ENCODE measurements around the gene GRB10. TPM values are rescaled to one million over a fixed set of nuclear protein-coding genes. Genes with fewer than 3 reads are reported as not detected.

Gene GRB10
- total RNA-seq, 2 experiments from 2014 or later, result 5.9 to 8.4 TPM

DNA sequence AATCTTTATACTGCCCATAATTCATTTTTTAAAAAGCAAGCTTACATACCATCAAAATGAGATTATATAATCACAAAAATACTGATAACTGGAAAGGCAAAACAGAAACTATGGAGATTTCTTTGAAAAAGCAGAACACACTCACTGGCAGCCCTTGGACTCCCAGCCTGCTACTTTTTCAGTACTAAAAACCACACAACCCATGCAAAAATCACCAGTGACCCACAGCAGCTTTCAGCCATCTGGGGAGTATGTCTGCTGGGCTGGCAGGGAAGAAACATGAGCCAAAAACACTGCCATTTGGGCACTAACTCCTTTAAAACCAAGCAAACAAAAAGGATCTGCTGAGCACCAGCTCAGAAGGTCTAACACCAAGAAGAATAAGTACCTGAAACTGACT is 137.5 kb downstream of the GRB10 start:
- no peak for ATAC-seq (ENCODE audit: poor library complexity)
- ChIA-PET CTCF (no interaction called here), POLR2A (no interaction called here)
- Histone ChIP-seq H3K36me3 (ENCODE audit: insufficient read depth, low read length) (no peaks in the 10 kb centered on the region), H3K4me3 (ENCODE audit: low read length) (no peak overlapping the region), H3K4me1 (ENCODE audit: insufficient read depth, low read length) (no peaks in the 10 kb centered on the region), H3K9me3 (ENCODE audit: control insufficient read depth in 1 of 2, insufficient read depth in 1 of 2, low read length in 2 of 2) (no peaks in the 10 kb centered on the region), H3K27ac (ENCODE audit: low read depth in 1 of 2, low read length in 2 of 2) (no peak overlapping the region), H3K27me3 (ENCODE audit: control insufficient read depth in 1 of 2, insufficient read depth in 2 of 2, low read length in 2 of 2) (no peaks in the 10 kb centered on the region)
- H3K4me3 Mint-ChIP-seq, result no peak overlapping the region
- DNase-seq, result no peak
- intact Hi-C loops (cut with DNase I, micrococcal nuclease), result no loop called here
- TF ChIP-seq, protein P1, sequence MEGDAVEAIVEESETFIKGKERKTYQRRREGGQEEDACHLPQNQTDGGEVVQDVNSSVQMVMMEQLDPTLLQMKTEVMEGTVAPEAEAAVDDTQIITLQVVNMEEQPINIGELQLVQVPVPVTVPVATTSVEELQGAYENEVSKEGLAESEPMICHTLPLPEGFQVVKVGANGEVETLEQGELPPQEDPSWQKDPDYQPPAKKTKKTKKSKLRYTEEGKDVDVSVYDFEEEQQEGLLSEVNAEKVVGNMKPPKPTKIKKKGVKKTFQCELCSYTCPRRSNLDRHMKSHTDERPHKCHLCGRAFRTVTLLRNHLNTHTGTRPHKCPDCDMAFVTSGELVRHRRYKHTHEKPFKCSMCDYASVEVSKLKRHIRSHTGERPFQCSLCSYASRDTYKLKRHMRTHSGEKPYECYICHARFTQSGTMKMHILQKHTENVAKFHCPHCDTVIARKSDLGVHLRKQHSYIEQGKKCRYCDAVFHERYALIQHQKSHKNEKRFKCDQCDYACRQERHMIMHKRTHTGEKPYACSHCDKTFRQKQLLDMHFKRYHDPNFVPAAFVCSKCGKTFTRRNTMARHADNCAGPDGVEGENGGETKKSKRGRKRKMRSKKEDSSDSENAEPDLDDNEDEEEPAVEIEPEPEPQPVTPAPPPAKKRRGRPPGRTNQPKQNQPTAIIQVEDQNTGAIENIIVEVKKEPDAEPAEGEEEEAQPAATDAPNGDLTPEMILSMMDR (IDR thresholded peaks at IDR 0.05), result no peak
- H3K27ac Mint-ChIP-seq, result no peak overlapping the region
- no peaks in the 10 kb centered on the region for H3K9me3 Mint-ChIP-seq
- H3K27me3 Mint-ChIP-seq, result no peaks in the 10 kb centered on the region
- no peaks in the 10 kb centered on the region for H3K4me1 Mint-ChIP-seq (ENCODE audit: low read depth)
- H3K36me3 Mint-ChIP-seq (ENCODE audit: low read depth), result no peaks in the 10 kb centered on the region

DNA sequence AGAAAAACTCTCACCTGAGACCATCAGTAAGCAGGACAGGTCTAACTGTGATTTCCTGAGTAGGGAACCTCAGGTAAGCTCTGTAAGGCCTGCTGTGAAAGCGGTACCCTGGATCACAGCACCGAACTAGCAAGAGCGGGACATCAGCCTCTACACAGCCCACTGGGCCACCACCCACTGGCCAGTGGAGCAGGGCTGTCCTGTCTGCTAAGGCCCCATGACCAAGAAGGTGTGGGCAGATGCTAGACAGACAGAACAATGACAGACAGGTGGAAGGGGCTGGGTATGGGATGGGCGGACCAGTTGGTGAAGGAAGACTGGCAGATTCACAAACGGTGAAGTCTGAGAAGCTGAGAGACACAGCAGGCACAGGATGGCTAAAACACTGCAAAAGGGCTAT is 138.1 kb downstream of the GRB10 start:
- Mint-ChIP-seq H3K27ac (no peak overlapping the region), H3K9me3 (no peaks in the 10 kb centered on the region), H3K27me3 (no peaks in the 10 kb centered on the region), H3K4me3 (no peak overlapping the region), H3K4me1 (ENCODE audit: low read depth) (no peaks in the 10 kb centered on the region), H3K36me3 (ENCODE audit: low read depth) (no peaks in the 10 kb centered on the region)
- intact Hi-C loops (cut with DNase I, micrococcal nuclease), result no loop called here
- Histone ChIP-seq H3K27me3 (ENCODE audit: control insufficient read depth in 1 of 2, insufficient read depth in 2 of 2, low read length in 2 of 2) (no peaks in the 10 kb centered on the region), H3K9me3 (ENCODE audit: control insufficient read depth in 1 of 2, insufficient read depth in 1 of 2, low read length in 2 of 2) (no peaks in the 10 kb centered on the region), H3K4me1 (ENCODE audit: insufficient read depth, low read length) (no peaks in the 10 kb centered on the region), H3K36me3 (ENCODE audit: insufficient read depth, low read length) (no peaks in the 10 kb centered on the region), H3K4me3 (ENCODE audit: low read length) (no peak overlapping the region), H3K27ac (ENCODE audit: low read depth in 1 of 2, low read length in 2 of 2) (no peak overlapping the region)
- ChIA-PET CTCF (no interaction called here), POLR2A (no interaction called here)
- DNase-seq (no peak), ATAC-seq (ENCODE audit: poor library complexity) (no peak)
- TF ChIP-seq, protein P1 (IDR thresholded peaks at IDR 0.05), result no peak

DNA sequence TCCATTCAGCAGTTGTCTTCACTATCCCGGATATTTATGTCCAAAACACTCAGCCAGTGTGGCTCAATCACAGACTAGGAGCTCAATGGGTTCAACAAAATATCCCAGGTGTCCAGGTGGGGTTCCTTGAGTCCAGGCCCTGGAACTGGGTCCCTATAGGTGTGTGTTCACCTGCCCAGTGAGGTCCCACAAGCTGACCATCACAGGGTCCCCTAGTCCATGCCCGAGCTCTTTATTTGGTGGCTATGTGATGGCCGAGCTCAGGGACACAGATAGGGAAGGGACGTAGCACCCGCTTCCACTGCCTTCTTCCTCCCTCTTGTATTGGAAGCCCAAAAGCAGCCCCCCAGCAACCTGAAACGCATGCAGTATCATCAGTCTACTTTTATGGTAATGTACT is 138.6 kb downstream of the GRB10 start:
- Mint-ChIP-seq H3K9me3 (no peaks in the 10 kb centered on the region), H3K36me3 (ENCODE audit: low read depth) (no peaks in the 10 kb centered on the region)
- CTCF ChIA-PET, result no interaction called here

More for the DNA sequence above, 138.6 kb downstream of the GRB10 start:
- POLR2A ChIA-PET, result no interaction called here
- Histone ChIP-seq H3K9me3 (ENCODE audit: control insufficient read depth in 1 of 2, insufficient read depth in 1 of 2, low read length in 2 of 2) (no peaks in the 10 kb centered on the region), H3K27me3 (ENCODE audit: control insufficient read depth in 1 of 2, insufficient read depth in 2 of 2, low read length in 2 of 2) (no peaks in the 10 kb centered on the region), H3K27ac (ENCODE audit: low read depth in 1 of 2, low read length in 2 of 2) (no peak overlapping the region), H3K4me3 (ENCODE audit: low read length) (no peak overlapping the region), H3K36me3 (ENCODE audit: insufficient read depth, low read length) (no peaks in the 10 kb centered on the region), H3K4me1 (ENCODE audit: insufficient read depth, low read length) (no peaks in the 10 kb centered on the region)
- Mint-ChIP-seq H3K27ac (no peak overlapping the region), H3K27me3 (no peaks in the 10 kb centered on the region), H3K4me3 (no peak overlapping the region), H3K4me1 (ENCODE audit: low read depth) (no peaks in the 10 kb centered on the region)
- no peak for DNase-seq
- ATAC-seq (ENCODE audit: poor library complexity), result no peak
- intact Hi-C loops (cut with DNase I, micrococcal nuclease), result no loop called here
- TF ChIP-seq, protein P1 (IDR thresholded peaks at IDR 0.05), result no peak
